Activated CD8-positive, alpha-beta T cell treated with anti-CD3 and anti-CD28 coated beads for 36 hours (primary cell): ENCODE results near the gene ALPI. TPM values are rescaled to one million over a fixed set of nuclear protein-coding genes. Genes with fewer than 3 reads are reported as not detected.

Source experiments
- ATAC-seq: fragments of 200-7000 bp; cut with Tn5 transposase; one replicate; pipeline ENCODE4 v1.10.0; 2021; ENCODE audit warnings: mild to moderate bottlenecking, moderate library complexity
- CTCF ChIA-PET: fragments of 350-600 bp; sonication (Branson Sonifier 250); formaldehyde crosslinking; loops from one replicate; lab custom pipeline; 2021; ENCODE audit warnings: antibody characterized with exemption; lab: Charles Lee
- POLR2A ChIA-PET: fragments of 350-600 bp; sonication (Branson Sonifier 250); formaldehyde crosslinking; loops from one replicate; lab custom pipeline; 2021; ENCODE audit warnings: antibody characterized with exemption; lab: Charles Lee
- DNase-seq: peaks from one replicate; pipeline ENCODE4 v3.0.0-alpha.2; 2020
- H3K27ac Mint-ChIP-seq: one replicate; pipeline ENCODE4 v1.8.0; 2021; ENCODE audit warnings: mild to moderate bottlenecking, mixed read lengths
- H3K27me3 Mint-ChIP-seq: one replicate; pipeline ENCODE4 v1.8.0; 2021; ENCODE audit warnings: mixed read lengths
- H3K36me3 Mint-ChIP-seq: one replicate; pipeline ENCODE4 v1.8.0; 2021; ENCODE audit warnings: low read depth, mixed read lengths
- H3K4me1 Mint-ChIP-seq: one replicate; pipeline ENCODE4 v1.8.0; 2021; ENCODE audit warnings: low read depth, mixed read lengths
- H3K4me3 Mint-ChIP-seq: one replicate; pipeline ENCODE4 v1.8.0; 2021; ENCODE audit warnings: mild to moderate bottlenecking, moderate library complexity, mixed read lengths
- H3K9me3 Mint-ChIP-seq: one replicate; pipeline ENCODE4 v1.8.0; 2021; ENCODE audit warnings: mixed read lengths
- intact Hi-C: fragments of 100-400 bp; cut with micrococcal nuclease; formaldehyde crosslinking; loops from one replicate; pipeline ENCODE4 v1.10.0; 2022
- total RNA-seq, 2 experiments: library from RNA; stranded (reverse); gene quantifications; one replicate each; pipeline ENCODE4 v1.2.3, GENCODE V29; 2021
- TF ChIP-seq, protein P1 (sequence below): fragments of 200-600 bp; IDR thresholded peaks from one replicate; pipeline ENCODE4 v1.8.0; 2022; ENCODE audit warnings: antibody characterized with exemption, mild to moderate bottlenecking

ALPI gene
- total RNA-seq, 2 experiments from 2014 or later, result not detected

DNA sequence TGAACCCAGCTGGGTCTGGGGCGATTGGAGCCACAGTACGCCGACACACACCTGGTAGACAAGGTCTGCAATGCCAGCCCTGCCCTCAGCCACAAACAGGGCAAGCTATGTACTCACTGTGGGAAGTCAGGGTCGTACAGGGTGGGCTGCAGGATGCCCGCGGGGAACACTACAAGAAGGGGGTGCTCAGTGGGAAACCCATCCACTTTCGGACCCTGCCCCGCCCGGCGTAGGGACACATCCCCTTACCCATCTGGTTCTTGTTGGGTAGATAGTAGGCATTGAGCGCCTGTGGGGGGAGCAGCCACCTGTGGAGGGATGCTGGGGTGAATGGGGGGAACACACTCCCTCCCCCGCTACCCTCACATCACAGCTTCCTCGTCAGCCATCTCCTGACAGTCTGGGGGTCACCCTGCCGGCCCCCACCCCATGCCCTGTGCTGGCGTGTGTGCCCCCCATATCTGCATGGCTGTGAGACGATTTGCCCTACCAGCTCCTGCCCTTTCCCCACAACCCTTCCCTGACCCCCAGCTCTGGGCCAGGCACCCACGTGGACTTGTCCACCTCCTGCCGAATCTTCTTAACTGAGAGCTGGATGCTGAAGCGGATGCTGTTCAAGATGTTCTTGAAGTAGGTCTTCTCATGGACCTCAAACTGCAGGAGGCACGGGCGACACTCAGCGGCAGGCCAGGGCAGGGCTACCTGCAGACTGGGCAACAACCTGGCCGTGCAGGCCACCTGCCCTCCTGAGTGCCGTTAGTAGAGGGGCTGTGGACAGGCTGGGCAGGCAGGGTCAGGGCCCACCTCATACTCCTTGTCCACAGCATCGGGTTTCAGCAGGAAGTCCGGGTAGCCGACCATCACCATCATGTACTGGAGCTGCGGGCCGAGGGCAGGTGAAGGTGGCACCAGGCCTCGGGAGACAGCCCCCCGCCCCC, 26.6 kb downstream of the ALPI start:
- TF ChIP-seq, protein P1, sequence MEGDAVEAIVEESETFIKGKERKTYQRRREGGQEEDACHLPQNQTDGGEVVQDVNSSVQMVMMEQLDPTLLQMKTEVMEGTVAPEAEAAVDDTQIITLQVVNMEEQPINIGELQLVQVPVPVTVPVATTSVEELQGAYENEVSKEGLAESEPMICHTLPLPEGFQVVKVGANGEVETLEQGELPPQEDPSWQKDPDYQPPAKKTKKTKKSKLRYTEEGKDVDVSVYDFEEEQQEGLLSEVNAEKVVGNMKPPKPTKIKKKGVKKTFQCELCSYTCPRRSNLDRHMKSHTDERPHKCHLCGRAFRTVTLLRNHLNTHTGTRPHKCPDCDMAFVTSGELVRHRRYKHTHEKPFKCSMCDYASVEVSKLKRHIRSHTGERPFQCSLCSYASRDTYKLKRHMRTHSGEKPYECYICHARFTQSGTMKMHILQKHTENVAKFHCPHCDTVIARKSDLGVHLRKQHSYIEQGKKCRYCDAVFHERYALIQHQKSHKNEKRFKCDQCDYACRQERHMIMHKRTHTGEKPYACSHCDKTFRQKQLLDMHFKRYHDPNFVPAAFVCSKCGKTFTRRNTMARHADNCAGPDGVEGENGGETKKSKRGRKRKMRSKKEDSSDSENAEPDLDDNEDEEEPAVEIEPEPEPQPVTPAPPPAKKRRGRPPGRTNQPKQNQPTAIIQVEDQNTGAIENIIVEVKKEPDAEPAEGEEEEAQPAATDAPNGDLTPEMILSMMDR, result no peak
- Mint-ChIP-seq H3K4me1 (peaks cover 5% of the 10 kb centered on the region), H3K4me3 (no peak overlapping the region), H3K27me3 (peaks cover 20% of the 10 kb centered on the region), H3K9me3 (no peaks in the 10 kb centered on the region), H3K27ac (no peak overlapping the region), H3K36me3 (no peaks in the 10 kb centered on the region)
- ChIA-PET POLR2A (no interaction called here), CTCF (interaction anchor here (1.1 kb wide), 1 partner anchor 41 kb away, joined by 3 read pairs; no protein-coding TSS in a partner anchor)
- ATAC-seq (no peak), DNase-seq (no peak)
- intact Hi-C loops, result no loop called here

DNA sequence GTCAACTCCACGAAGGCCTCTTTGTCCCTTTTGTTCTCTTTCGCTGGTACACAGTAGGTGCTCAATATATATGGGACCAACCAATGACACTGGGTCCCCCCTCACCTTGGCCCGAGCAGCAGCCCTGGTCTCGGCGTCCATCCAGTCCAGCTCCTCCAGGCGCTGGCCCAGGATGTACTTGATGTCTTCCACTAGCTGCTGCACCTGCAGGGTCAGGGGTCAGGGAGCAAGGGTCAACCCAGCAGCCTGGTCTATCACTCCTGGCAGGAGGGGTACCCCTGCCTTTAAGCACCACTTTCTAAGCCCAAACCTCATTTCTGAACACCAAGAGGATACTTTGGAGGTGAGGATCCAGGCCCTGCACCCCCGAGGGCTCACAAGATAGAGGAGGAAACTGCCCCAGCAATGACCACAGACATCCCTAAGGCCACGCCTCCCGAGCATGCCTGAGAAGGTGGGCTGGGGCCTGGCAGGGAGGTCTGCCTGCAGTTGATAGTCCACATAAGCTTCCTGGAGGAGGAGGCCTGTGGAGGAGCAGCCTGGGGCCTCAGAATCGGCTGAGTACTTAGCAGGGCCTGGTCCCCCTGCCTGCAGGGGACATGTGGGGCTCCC, 27.5 kb downstream of the ALPI start:
- TF ChIP-seq, protein P1, result no peak
- intact Hi-C loops, result no loop called here
- H3K4me3 Mint-ChIP-seq, result no peak overlapping the region
- ATAC-seq (no peak), DNase-seq (no peak)
- no peaks in the 10 kb centered on the region for H3K9me3 Mint-ChIP-seq
- CTCF ChIA-PET, result no interaction called here
- H3K27me3 Mint-ChIP-seq, result peaks cover 25% of the 10 kb centered on the region
- H3K27ac Mint-ChIP-seq, result no peak overlapping the region
- POLR2A ChIA-PET, result no interaction called here
- no peaks in the 10 kb centered on the region for H3K36me3 Mint-ChIP-seq
- H3K4me1 Mint-ChIP-seq, result peaks cover 5% of the 10 kb centered on the region

DNA sequence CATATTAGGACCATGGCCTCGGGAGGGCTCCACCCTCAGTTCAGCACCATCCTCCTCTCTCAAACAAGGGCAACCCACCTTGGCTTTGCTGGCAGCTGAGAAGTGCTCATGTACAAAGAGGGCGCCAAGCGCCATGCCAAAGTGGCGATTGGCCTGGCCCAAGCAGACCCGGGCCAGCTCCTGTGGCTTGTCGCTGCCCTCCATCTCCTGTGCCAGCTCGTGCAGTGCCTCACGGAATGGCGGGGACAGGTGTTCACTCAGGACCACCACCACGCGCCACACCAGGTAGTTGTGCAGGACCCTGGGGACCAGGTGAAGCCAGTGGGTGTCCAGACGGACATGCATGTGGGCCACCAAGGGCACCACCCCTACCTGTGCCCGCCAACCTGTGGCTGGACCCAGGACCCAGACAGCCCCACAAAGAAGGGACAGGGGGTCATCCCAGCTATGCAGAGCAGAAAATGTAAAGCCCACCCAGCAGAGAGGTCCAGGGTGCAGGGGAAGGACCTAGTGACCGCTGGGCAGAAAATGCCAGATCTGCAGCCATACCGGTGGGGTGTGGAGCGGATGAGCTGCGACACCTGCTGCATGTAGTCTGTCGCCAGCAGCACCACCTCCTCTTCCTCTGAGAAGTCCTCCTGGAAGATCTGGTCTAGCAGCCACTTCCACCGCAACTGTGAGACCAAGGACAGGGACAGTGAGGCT, 28.1 kb downstream of the ALPI start:
- Mint-ChIP-seq H3K4me1 (peaks cover 5% of the 10 kb centered on the region), H3K4me3 (no peak overlapping the region), H3K9me3 (no peaks in the 10 kb centered on the region), H3K36me3 (no peaks in the 10 kb centered on the region), H3K27me3 (peaks cover 31% of the 10 kb centered on the region), H3K27ac (no peak overlapping the region)
- ATAC-seq, result no peak
- intact Hi-C loops, result no loop called here
- no peak for DNase-seq
- TF ChIP-seq, protein P1, result no peak
- ChIA-PET CTCF (no interaction called here), POLR2A (no interaction called here)

DNA sequence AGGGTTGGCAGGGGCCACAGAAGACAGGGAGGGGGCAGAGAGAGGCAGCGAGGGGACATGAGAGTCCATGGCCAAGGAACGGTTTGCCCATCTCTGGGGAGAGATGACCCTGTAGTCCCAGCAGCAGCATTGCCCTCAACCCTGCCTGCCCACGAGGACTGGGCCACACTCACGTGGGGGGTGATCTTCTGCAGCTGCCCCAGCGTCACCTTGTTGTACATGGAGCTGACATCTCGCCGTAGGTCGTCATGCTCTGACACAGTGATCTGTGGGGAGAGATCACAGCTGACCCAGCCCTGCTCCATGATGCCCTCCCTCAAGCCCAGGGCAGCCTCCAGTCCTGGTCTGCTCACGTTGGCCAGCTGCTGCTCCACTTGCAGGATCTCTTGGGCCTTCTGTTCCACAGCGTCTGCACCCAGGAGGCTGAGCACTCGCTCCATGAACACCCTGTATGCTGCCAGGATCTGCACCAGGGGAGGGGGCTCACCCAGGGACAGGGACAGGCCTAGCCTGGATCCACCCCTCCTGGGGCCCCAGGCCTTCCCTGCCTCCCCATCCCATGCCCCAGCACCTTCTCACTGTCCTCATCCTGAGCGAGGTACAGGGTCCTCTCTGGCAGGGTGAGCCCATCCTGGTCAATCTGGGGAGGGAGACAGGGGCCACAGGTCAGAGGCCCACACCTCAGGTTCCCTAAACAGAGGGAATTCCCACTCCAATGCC, 28.8 kb downstream of the ALPI start:
- DNase-seq (no peak), ATAC-seq (no peak)
- intact Hi-C loops, result no loop called here
- H3K4me1 Mint-ChIP-seq, result peaks cover 5% of the 10 kb centered on the region
- ChIA-PET CTCF (no interaction called here), POLR2A (no interaction called here)
- no peak overlapping the region for H3K4me3 Mint-ChIP-seq
- no peaks in the 10 kb centered on the region for H3K9me3 Mint-ChIP-seq
- H3K27ac Mint-ChIP-seq, result no peak overlapping the region
- no peaks in the 10 kb centered on the region for H3K36me3 Mint-ChIP-seq
- TF ChIP-seq, protein P1, result no peak
- peaks cover 36% of the 10 kb centered on the region for H3K27me3 Mint-ChIP-seq
